ENCODE data around the gene LIN52.
"Not testable (repeated sequence)": the region's sequence is repeated elsewhere in the genome, so short reads cannot be mapped to it uniquely, and the experiment has no call there.

GRCh38 chr14:74111395-74112216 lies 26.9 kb downstream of the LIN52 start:
- peak; percentile 28 to 31 for TF ChIP-seq CTCF (IDR thresholded peaks at IDR 0.05; ENCODE audit: extremely low read depth in 1 of 2, insufficient read depth in 1 of 2, low read depth in 1 of 2, low read length in 2 of 2)
- TF ChIP-seq POLR2AphosphoS5 (IDR thresholded peaks at IDR 0.05; ENCODE audit: insufficient read depth, low read depth, low read length); POLR2A (IDR thresholded peaks at IDR 0.05; ENCODE audit: low read depth, low read length); EZH2 (IDR thresholded peaks at IDR 0.05; ENCODE audit: borderline replicate concordance, low read depth, low read length, severe bottlenecking); JUN (IDR thresholded peaks at IDR 0.05; ENCODE audit: borderline replicate concordance, insufficient read depth, insufficient read length, low read depth): not testable (repeated sequence)

All from endothelial cell of umbilical vein (primary cell).